K562 (cell line): ENCODE results near the gene ARHGAP9. TPM values are rescaled to one million over a fixed set of nuclear protein-coding genes. Genes with fewer than 3 reads are reported as not detected.

ENCODE experiments used
- AFF4 ChIP-seq: sonication (generic); formaldehyde crosslinking; IDR thresholded peaks from 2 replicates; pipeline ENCODE4 v1.8.0; 2023; ENCODE audit warnings: mild to moderate bottlenecking, missing genetic modification reagents
- ARNT ChIP-seq, 2 experiments: fragments of 450-650 bp; IDR thresholded peaks; 2 replicates each; pipeline ENCODE4 v1.6.1; 2016; ENCODE audit warnings: mild to moderate bottlenecking in 1 of 2
- BMI1 ChIP-seq: fragments of 150-350 bp; IDR thresholded peaks from 2 replicates; pipeline ENCODE4 v1.6.1; 2014; ENCODE audit warnings: low read length
- EGR1 ChIP-seq: fragments of 450-650 bp; conservative IDR thresholded peaks from 2 replicates; pipeline ENCODE4 v1.6.1; 2017; ENCODE audit warnings: mild to moderate bottlenecking
- GTF2A2 ChIP-seq: IDR thresholded peaks from 2 replicates; pipeline ENCODE4 v1.6.1; 2016; ENCODE audit warnings: mild to moderate bottlenecking, missing genetic modification characterization, missing compliant biosample characterization
- HDAC8 ChIP-seq: fragments of 450-650 bp; IDR thresholded peaks from 2 replicates; pipeline ENCODE4 v1.6.1; 2016; ENCODE audit warnings: mild to moderate bottlenecking, missing genetic modification characterization, moderate library complexity, missing compliant biosample characterization
- HMGN3 ChIP-seq: IDR thresholded peaks from 2 replicates; pipeline ENCODE4 v1.6.1; 2011; ENCODE audit warnings: borderline replicate concordance, low read depth, mild to moderate bottlenecking, mixed read lengths, low read length; ENCODE audit not compliant: insufficient read length; ENCODE audit errors: extremely low read depth
- NR2C1 ChIP-seq, 2 experiments: fragments of 450-650 bp; IDR thresholded peaks; 2 replicates each; pipeline ENCODE4 v1.6.1; 2017; ENCODE audit warnings: mild to moderate bottlenecking in 2 of 2, antibody characterized with exemption in 1 of 2, inconsistent platforms in 1 of 2, missing compliant biosample characterization in 1 of 2, missing genetic modification characterization in 1 of 2
- PKNOX1 ChIP-seq: fragments of 450-650 bp; IDR thresholded peaks from 2 replicates; pipeline ENCODE4 v1.6.1; 2016
- POLR2B ChIP-seq: fragments of 450-650 bp; IDR thresholded peaks from 2 replicates; pipeline ENCODE4 v1.6.1; 2018; ENCODE audit warnings: low read depth; ENCODE audit not compliant: partially characterized antibody
- TCF7L2 ChIP-seq: fragments of 150-350 bp; IDR thresholded peaks from 2 replicates; pipeline ENCODE4 v1.6.1; 2016; ENCODE audit warnings: low read depth, mild to moderate bottlenecking, low read length, moderate library complexity
- YY1 ChIP-seq, 3 experiments: IDR thresholded peaks; 2 replicates each; pipeline ENCODE4 v1.6.1; 2011; ENCODE audit warnings: low read length in 2 of 3, mild to moderate bottlenecking in 2 of 3, moderate library complexity in 2 of 3, borderline replicate concordance in 1 of 3, control low read depth in 1 of 3, low read depth in 1 of 3; ENCODE audit not compliant: insufficient read depth in 3 of 3, insufficient replicate concordance in 2 of 3, control insufficient read depth in 1 of 3, insufficient read length in 1 of 3; ENCODE audit errors: extremely low read depth in 1 of 3
- ZFP30 ChIP-seq: fragments of 250-450 bp; sonication (Bioruptor Pico); IDR thresholded peaks from 2 replicates; pipeline ENCODE4 v1.8.0; 2022; ENCODE audit warnings: moderate library complexity, mild to moderate bottlenecking, inconsistent platforms, borderline replicate concordance
- ZNF124 ChIP-seq: sonication (generic); formaldehyde crosslinking; IDR thresholded peaks from 2 replicates; pipeline ENCODE4 v1.8.1; 2022; ENCODE audit warnings: missing genetic modification reagents
- ZNF253 ChIP-seq: fragments of 250-450 bp; sonication (Bioruptor Pico); conservative IDR thresholded peaks from 2 replicates; pipeline ENCODE4 v1.6.1; 2021; ENCODE audit warnings: mild to moderate bottlenecking
- polyA plus RNA-seq, 8 experiments: library from polyadenylated mRNA; depleted of rRNA in 4 of 8; stranded (reverse) in 5 of 8; unstranded in 3 of 8; fragments of >200 nt; fragmentation: Nextera tagmentation in 2 of 8; fragmentation: Illumina TruSeq in 1 of 8; extraction: Ambion mirVana in 2 of 8; extraction: Trizol in 1 of 8; gene quantifications; 2 replicates each; pipeline versions ENCODE4 v1.2.1 to v1.2.3, GENCODE V29; 2011 to 2014; ENCODE audit warnings: inconsistent platforms in 1 of 8, missing spikeins in 1 of 8
- total RNA-seq, 7 experiments: library from RNA; depleted of rRNA in 6 of 7; stranded (reverse); fragments of >200 nt in 6 of 7; fragmentation: Illumina TruSeq in 2 of 7; extraction: Trizol in 2 of 7; gene quantifications; 2 replicates each; pipeline versions ENCODE4 v1.2.1 to v1.2.3, GENCODE V29; 2011 to 2021; ENCODE audit warnings: low replicate concordance in 1 of 7
- TF ChIP-seq, protein P1 (sequence below): fragments of 450-650 bp; IDR thresholded peaks from 2 replicates; pipeline ENCODE4 v1.6.1; 2016; ENCODE audit warnings: low read depth

Gene ARHGAP9
- total and polyA plus RNA-seq, 9 of the 15 experiments (the other 6 are each of a cell fraction or from before 2014, with no cell fraction given), result 1.5 to 10.2 (median 5.1) TPM

GRCh38 chr12:57460468-57460784 is 19.2 kb downstream of the ARHGAP9 start (continued):
- TF ChIP-seq, protein P1, sequence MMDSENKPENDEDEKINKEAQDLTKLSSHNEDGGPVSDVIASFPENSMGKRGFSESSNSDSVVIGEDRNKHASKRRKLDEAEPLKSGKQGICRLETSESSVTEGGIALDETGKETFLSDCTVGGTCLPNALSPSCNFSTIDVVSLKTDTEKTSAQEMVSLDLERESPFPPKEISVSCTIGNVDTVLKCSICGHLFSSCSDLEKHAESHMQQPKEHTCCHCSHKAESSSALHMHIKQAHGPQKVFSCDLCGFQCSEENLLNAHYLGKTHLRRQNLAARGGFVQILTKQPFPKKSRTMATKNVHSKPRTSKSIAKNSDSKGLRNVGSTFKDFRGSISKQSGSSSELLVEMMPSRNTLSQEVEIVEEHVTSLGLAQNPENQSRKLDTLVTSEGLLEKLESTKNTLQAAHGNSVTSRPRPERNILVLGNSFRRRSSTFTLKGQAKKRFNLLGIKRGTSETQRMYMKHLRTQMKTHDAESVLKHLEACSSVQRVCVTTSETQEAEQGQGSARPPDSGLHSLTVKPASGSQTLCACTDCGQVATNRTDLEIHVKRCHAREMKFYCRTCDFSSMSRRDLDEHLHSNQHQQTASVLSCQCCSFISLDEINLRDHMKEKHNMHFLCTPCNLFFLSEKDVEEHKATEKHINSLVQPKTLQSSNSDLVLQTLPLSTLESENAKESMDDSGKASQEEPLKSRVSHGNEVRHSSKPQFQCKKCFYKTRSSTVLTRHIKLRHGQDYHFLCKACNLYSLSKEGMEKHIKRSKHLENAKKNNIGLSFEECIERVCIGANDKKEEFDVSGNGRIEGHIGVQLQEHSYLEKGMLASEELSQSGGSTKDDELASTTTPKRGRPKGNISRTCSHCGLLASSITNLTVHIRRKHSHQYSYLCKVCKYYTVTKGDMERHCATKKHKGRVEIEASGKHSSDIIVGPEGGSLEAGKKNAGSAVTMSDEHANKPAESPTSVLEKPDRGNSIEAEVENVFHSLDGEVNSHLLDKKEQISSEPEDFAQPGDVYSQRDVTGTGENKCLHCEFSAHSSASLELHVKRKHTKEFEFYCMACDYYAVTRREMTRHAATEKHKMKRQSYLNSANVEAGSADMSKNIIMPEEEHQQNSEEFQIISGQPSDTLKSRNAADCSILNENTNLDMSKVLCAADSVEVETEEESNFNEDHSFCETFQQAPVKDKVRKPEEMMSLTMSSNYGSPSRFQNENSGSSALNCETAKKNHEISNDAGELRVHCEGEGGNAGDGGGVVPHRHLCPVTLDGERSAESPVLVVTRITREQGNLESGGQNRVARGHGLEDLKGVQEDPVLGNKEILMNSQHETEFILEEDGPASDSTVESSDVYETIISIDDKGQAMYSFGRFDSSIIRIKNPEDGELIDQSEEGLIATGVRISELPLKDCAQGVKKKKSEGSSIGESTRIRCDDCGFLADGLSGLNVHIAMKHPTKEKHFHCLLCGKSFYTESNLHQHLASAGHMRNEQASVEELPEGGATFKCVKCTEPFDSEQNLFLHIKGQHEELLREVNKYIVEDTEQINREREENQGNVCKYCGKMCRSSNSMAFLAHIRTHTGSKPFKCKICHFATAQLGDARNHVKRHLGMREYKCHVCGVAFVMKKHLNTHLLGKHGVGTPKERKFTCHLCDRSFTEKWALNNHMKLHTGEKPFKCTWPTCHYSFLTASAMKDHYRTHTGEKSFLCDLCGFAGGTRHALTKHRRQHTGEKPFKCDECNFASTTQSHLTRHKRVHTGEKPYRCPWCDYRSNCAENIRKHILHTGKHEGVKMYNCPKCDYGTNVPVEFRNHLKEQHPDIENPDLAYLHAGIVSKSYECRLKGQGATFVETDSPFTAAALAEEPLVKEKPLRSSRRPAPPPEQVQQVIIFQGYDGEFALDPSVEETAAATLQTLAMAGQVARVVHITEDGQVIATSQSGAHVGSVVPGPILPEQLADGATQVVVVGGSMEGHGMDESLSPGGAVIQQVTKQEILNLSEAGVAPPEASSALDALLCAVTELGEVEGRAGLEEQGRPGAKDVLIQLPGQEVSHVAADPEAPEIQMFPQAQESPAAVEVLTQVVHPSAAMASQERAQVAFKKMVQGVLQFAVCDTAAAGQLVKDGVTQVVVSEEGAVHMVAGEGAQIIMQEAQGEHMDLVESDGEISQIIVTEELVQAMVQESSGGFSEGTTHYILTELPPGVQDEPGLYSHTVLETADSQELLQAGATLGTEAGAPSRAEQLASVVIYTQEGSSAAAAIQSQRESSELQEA, result no peak
- TF ChIP-seq HDAC8 (tag), result no peak
- no peak for TF ChIP-seq HMGN3
- TF ChIP-seq BMI1, result no peak
- no peak for TF ChIP-seq ARNT (IDR thresholded peaks at IDR 0.05)
- no peak for TF ChIP-seq AFF4 (CRISPR knock-in tag)
- TF ChIP-seq PKNOX1, result 0 out of 2 replicates have a peak, but pooled peaks have one; percentile 10
- no peak for TF ChIP-seq ZNF253 (CRISPR knock-in tag)
- TF ChIP-seq YY1 (IDR thresholded peaks at IDR 0.05; ENCODE audit: borderline replicate concordance in 1 of 3, control insufficient read depth in 1 of 3, extremely low read depth in 1 of 3, insufficient read depth in 3 of 3, insufficient read length in 1 of 3, insufficient replicate concordance in 2 of 3, low read depth in 1 of 3, low read length in 2 of 3), result no peak
- no peak for TF ChIP-seq GTF2A2 (tag)
- no peak for TF ChIP-seq POLR2B
- TF ChIP-seq ZNF124 (CRISPR knock-in tag), result no peak
- no peak for TF ChIP-seq TCF7L2
- no peak for TF ChIP-seq ZFP30 (CRISPR knock-in tag)
- TF ChIP-seq NR2C1 (IDR thresholded peaks at IDR 0.05), result peak; percentile 39; the same call in 1 of the 2 replicates
- TF ChIP-seq NR2C1 (tag; IDR thresholded peaks at IDR 0.05), result no peak
- TF ChIP-seq EGR1, result 0 out of 2 replicates have a peak, but pooled peaks have one; percentile 21
